AG09309 (cell line): ENCODE results near the gene ADGRB3.
"Not testable (repeated sequence)": the region's sequence is repeated elsewhere in the genome, so short reads cannot be mapped to it uniquely, and the experiment has no call there.

Source experiments
- DNase-seq: peaks from one replicate; pipeline ENCODE4 v3.0.0-alpha.2; 2010; ENCODE audit warnings: low read depth
- H3K4me3 ChIP-seq: 2 replicates; pipeline ENCODE4 v1.5.1; 2011; ENCODE audit warnings: mild to moderate bottlenecking, low read depth, low read length, moderate library complexity; ENCODE audit not compliant: control insufficient read depth
- CTCF ChIP-seq: IDR thresholded peaks from 2 replicates; pipeline ENCODE4 v1.5.1; 2011; ENCODE audit warnings: mild to moderate bottlenecking, low read depth, low read length, inconsistent platforms; ENCODE audit not compliant: insufficient read depth, control insufficient read depth; ENCODE audit errors: missing control alignments

Gene ADGRB3

GRCh38 chr6:69285054-69285453, 650.0 kb downstream of the ADGRB3 start:
- DNase-seq, result no peak
- no peak for TF ChIP-seq CTCF
- H3K4me3 ChIP-seq, result no peak overlapping the region

GRCh38 chr6:69286331-69286730, 651.2 kb downstream of the ADGRB3 start:
- no peak overlapping the region for H3K4me3 ChIP-seq
- TF ChIP-seq CTCF, result no peak
- DNase-seq, result no peak

- DNase-seq, H3K4me3 ChIP-seq: not testable (repeated sequence)
These were observed 653.1 kb downstream of the ADGRB3 start for GRCh38 chr6:69288198-69288597.

DNA sequence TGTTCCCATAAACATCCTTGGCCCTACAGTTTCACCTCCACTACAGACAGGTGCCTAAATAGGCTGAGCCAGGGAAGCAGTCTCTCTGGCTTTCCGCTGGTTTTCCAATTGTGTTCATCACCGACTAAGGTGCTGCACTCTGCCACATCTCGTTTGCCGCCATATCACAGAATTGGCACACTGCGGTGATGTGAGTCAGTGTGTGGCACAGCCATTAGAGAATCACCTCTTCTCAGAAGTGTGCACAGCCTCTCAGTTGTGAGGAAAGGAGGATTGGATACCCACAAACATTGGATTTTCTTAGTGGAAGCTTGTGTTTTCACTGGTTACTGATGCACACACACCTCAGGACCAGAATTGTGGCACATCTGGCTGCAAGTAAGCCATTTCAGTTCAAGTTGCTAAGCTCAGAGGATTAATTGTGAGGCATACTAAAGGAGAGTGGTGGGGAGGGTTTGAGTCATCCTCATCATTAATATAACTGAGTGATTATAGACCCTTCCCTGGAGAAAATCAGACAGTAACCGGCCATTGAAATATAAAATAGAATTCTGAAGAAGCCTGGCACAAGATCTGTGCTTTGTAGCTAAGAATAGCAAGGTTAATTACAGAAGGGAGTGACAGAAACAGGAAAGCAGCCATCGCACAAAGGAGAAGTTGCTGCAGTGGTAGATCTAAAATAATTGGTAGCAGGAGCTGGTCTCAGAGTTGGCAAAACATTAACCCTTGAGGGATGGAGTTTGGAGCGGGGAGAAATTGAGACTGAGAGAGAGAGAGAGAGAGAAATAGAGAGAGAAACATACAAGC, 654.8 kb downstream of the ADGRB3 start:
- DNase-seq, result no peak
- no peak for TF ChIP-seq CTCF
- no peak overlapping the region for H3K4me3 ChIP-seq

GRCh38 chr6:69293471-69293870, 658.4 kb downstream of the ADGRB3 start:
- TF ChIP-seq CTCF, result no peak
- DNase-seq, result no peak
- H3K4me3 ChIP-seq, result no peak overlapping the region

DNA sequence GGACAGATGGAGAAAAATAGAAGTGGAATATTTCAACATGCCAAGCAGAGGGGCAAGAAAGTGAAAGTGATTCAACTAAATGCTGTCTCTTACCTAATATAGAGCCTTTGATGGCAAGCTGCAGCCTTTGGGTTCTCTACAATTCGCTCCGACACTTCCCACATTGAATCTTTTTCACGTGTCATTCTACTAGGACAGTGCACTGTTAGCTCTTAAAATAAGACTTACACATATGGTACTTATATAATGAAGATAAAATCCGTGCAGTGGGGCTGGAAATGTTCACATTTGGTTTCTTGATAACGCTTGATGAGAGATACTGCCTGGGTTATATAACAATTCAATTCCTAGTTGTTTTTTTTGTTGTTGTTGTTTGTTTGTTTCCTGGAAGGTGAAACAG, 659.3 kb downstream of the ADGRB3 start:
- H3K4me3 ChIP-seq, result no peak overlapping the region
- no peak for TF ChIP-seq CTCF
- no peak for DNase-seq

DNA sequence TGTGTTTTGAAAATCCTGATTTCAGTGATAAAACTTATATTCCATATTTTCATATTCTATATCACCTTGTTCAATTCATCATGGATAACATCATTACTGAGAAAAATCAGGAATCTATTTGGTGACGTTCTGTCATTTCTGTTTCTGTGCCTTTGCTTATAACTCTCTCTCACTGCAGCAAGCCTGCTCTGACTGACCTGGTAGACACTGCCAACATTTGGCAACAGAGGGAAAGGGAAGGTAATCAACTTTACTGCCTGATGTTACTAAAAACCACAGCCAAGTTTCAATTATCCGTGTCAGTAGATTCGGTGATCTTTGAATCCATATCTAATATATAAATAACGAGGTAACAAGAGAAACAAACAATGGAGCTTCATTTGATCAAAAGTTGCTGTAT, 659.8 kb downstream of the ADGRB3 start:
- DNase-seq, result no peak
- no peak for TF ChIP-seq CTCF

More for the DNA sequence above, 659.8 kb downstream of the ADGRB3 start:
- H3K4me3 ChIP-seq, result no peak overlapping the region
